Amniotic epithelial cell (primary cell): ENCODE measurements around the gene ST3GAL4.
"Not testable (repeated sequence)": the region's sequence is repeated elsewhere in the genome, so short reads cannot be mapped to it uniquely, and the experiment has no call there.

Source experiments
- DNase-seq: peaks from one replicate; pipeline ENCODE4 v3.0.0-alpha.2; 2010; ENCODE audit warnings: low read depth

Gene ST3GAL4

DNA sequence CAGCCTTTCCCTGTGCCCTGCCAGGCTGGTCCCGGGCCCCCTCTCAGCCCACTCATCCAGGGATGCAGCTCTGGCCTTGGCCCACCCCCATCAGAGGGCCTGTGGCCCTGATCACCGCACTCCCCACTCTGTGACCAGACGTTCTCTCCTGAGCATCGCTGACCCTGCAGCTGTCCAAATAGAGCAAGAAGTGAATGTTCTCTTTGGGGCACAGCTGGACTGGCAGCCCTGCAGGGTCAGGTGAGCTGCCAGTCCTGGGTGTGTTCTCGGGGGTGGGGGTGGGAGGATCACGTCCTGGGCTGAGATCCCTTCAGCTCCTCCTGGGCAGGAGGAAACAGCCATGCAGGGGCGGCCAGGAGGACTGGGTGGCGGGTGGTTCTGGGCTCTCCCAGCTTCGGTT, 9.2 kb downstream of the ST3GAL4 start:
- DNase-seq, result not testable (repeated sequence)

DNA sequence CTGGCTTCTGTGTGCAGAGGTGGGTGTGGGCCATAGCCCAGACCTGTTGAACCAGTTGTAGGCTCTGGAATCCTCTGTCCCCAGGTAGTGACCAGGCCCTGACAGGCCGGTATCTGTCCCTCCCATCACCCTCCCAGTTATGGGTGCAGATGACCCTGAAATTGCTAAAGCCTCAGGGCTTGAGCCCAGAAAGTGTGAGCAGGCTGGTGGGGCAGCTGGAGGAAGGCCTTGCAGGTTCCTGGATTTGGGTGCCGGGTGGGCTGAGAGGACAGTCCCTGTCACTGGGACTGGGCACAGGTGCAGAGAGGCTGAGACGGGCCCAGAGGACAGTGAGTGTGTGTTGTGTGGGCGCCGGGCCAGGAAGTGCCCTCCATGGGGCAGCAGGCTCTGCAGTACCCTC, 10.0 kb downstream of the ST3GAL4 start:
- DNase-seq, result not testable (repeated sequence)

DNA sequence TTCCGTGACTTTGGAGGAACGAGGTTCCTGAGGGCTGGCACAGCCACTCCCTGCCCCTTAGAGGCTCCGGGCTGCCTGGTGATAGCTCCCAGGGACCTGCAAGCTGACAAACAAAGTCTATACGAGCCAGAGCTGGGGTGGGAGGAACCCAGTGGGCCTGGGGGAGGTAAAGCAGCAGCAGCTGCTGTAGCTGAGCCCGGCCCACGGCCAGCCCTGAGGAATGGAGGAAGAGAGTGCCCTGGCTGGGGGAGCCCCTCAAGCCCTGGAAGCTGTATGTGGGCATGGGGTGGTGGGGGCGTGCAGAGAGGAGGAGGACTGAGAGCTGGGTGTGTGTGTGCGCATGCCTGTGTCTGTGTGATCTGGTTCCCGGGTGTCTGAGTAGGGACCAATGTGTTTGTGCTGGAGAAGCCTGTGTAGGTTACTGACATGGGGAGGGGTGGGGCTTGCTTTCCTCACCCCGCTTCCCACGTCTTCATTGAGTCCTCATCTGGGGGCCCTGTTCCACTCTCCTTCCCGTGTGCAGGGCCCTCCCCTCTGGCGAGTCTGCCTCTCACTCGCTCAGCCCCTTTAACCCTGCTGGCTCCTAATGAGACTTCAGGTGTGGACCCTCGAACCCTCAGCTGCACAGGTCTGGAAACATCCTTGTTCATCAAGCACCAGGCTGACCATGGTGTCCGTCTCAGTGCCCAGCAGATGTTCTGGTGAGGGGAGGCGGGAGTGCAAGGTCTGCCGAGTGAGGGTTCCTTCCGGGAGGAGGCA, 10.8 kb downstream of the ST3GAL4 start:
- DNase-seq, result no peak

DNA sequence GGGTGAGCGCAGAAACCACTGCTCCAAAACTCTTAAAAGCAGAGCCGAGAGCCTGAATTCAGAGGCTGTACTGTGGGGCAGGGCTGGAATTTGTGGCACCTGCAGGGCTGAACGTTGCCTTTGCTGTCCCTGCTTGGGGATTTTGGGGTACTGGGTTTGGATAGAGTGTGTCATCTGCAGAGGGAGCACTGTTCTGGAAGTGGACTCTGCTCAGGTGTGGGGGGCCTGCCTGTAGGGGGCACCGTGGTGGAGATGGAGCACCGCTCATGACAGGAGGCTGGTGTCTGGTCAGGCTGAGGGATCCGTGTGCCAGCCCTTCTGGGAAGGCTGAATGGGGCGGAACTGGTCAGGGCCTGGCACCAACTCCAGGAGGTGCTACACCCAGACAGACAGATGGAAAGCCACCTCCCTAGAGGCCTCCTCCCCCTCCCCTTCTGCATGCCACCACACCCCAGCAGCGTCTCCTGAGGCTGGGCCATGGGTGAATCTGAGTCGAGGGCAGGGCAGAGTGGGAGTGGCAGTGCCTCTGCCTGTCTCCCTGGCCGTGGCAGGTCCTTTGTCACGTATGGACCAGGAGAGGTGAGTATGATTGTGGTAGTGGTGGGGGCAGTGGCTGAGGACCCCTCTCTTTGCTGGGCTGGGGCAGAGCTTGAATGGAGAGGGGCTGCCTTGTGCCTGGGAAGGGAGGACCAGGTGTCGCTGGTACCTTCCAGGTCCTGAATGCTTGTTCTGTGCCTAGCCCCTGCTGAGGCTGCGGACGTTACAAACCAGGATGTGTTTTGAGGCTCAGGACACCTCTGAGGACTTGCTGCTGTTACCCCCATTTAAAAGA, 11.6 kb downstream of the ST3GAL4 start:
- DNase-seq, result not testable (repeated sequence)

GRCh38 chr11:126367806-126368205, 12.3 kb downstream of the ST3GAL4 start:
- not testable (repeated sequence) for DNase-seq

DNA sequence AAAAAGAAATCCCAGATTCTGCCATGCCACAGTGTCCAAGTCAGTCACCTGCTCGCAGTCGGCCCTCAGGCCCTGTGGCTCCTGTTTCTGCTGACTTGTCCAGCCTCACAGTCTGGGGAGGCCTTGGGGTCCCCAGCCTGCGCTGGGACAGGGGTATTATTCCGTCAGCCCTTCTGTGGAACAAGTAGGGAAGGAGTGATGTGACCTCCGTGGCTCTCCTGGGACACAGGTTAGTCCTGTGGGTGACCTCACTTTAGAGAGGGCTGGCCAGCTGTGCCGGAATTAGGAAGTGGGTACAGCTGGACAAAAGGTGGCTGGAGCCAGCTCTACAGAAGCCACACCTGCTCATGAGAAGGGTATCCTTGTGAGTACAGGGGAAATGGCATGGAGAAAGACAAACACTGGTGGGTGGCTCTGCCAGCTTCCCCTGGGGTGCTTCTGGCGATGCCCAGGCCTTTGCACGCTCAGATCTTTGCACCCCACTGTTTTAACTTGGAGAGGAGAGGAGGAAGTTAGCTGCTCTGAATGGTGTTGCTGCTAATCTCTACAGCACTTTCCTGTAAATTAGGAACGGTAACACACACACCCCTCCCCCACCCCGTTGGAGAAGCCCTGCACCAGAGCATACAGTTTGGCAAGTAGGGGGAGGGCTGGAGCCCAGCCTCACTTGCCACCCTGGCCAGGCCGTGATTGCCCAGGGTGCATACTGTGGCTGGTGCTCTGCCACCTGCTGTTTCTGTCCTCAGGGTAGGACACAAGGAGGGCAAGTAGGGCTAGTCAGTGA, 13.0 kb downstream of the ST3GAL4 start:
- DNase-seq, result not testable (repeated sequence)

DNA sequence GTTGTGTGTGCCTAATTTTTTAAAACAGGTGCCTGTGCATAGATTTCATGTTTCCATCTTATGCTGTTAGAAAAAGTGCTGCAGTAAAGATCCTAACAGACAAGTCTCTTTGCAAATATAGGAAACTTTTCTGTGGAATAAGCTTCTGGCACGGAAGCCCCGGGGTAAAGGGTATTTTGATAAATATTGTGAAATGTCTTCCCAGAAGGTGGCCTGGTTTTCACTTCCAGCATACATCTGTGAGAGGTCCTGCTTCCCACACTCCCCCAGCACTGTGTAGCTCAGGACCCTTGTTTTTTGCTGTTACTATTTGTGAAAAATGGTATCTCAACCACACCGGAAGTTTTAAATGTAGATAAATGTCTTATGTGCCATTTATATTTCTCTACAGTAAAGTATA, 14.5 kb downstream of the ST3GAL4 start:
- no peak for DNase-seq

- DNase-seq, result no peak
These were observed 16.1 kb downstream of the ST3GAL4 start for GRCh38 chr11:126371595-126371994.

DNA sequence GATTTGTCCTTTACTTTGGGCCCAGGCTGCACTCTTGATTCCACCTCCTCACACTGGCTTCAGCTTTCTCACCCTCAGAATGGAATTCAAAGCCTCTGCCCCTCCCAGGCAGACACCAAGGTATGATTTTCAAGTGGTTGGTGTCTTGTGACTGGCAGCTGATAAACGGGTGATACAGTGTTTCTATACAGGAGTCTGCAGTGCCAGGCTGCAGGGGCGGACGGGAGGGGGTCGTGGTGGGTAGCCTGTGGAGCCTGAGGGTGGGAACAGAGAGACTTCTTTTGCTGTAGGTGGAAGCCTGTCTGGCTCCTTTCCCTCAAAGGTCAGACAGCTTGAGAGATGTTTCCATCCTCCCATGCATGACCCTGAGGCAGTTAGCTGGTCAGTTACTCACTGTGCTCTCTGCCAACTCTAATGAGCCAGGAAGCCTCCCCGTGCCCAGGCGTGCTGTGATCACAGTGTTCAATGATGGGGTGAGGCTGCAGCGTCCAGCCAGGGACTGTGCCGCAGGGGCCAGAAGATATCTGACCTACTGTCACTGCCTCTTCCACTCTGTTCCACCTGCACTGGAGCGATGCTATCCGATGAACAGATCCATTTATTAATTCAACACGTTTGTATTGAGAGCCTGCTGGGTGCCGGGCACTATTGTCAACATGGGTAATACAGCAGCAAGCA, 18.0 kb downstream of the ST3GAL4 start:
- DNase-seq, result not testable (repeated sequence)

DNA sequence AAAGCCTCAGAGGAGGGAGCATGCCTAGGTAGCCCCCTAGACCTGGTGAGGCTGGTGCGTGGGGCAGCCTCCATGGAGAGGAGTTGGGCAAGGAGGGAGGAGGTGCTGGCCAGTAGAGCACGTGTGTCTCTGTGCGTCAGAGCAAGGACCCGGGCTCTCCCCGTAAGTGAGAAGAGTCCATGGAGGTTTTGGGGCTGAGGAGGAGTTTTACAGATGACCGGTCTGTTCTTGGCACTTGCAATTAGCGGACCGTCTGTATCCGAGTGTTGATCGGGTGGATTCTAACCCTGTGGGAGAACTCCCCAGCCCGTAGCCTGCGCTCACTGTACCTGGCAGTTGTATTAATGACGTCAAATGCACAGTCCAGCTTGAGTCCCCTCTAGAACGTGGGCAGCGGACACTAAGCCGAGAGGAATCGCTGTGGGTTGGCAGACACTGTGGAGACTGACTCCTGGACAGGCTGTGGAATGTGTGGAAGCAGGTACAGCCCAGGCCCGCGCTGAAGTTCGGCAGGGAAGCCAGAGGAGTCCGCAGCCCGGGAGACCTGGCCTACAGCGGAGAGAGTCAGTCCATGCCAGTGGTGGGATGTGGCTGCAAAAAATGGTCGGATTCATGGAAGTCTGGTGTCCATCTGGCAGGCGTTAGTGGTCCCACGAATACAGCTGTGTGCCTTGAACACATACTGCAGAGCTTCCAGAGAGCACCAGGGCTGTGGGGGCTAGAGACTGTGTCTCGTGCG, 19.2 kb downstream of the ST3GAL4 start:
- not testable (repeated sequence) for DNase-seq

- DNase-seq, result no peak
These were observed 20.2 kb downstream of the ST3GAL4 start for GRCh38 chr11:126375726-126376125.

DNA sequence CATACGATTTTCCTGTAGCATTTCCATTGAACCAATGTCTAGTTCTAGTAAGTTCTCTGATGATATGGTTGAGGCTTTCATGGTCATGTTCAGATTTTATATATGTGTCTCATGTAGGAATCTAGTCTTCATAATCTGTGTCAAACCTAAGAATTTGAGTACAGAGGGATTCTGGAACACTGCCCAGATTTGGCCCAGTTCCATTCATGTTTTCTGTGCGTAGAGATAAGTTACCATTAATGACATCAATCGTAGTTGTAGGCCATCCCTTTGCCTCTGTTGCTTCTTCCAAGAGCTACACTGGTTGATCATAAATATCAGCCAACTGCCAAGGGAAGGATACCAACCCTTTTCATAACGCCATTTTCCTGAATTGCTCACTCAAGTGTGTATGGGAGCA, 23.3 kb downstream of the ST3GAL4 start:
- peak; percentile 79 for DNase-seq

GRCh38 chr11:126380909-126381308, 25.4 kb downstream of the ST3GAL4 start:
- DNase-seq, result no peak

DNA sequence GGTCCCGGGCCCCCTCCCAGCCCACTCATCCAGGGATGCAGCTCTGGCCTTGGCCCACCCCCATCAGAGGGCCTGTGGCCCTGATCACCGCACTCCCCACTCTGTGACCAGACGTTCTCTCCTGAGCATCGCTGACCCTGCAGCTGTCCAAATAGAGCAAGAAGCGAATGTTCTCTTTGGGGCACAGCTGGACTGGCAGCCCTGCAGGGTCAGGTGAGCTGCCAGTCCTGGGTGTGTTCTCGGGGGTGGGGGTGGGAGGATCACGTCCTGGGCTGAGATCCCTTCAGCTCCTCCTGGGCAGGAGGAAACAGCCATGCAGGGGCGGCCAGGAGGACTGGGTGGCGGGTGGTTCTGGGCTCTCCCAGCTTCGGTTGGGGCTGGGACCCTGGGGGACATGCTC, 26.5 kb downstream of the ST3GAL4 start:
- DNase-seq, result not testable (repeated sequence)

- not testable (repeated sequence) for DNase-seq
These were observed 27.2 kb downstream of the ST3GAL4 start for GRCh38 chr11:126382641-126383040.

GRCh38 chr11:126383339-126384335, 28.2 kb downstream of the ST3GAL4 start:
- DNase-seq, result no peak

- DNase-seq, result no peak
These were observed 29.1 kb downstream of the ST3GAL4 start for GRCh38 chr11:126384449-126385070.

DNA sequence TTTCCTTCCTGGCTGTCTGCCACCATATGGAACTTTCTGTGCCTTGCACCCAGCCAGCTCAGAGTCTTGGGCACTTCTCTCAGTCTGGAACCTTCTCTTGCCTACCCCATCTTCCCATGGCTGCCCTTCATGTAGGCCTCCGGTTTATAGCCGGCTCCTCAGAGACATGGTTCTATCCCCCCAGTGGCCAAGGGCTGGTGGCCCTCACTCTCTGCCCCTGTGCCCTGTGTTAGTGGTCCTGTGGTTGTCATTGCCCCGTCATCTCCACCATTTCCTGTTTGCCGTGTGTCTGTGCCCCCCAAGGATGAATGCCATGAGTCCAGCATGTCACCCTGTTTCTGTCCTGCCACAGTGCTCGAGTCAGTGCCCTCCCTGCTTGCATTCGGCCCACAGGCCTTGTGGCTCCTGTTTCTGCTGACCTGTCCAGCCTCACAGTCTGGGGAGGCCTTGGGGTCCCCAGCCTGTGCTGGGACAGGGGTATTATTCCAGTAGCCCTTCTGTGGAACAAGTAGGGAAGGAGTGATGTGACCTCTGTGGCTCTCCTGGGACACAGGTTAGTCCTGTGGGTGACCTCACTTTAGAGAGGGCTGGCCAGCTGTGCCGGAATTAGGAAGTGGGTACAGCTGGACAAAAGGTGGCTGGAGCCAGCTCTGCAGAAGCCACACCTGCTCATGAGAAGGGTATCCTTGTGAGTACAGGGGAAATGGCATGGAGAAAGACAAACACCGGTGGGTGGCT, 30.7 kb downstream of the ST3GAL4 start:
- no peak for DNase-seq

DNA sequence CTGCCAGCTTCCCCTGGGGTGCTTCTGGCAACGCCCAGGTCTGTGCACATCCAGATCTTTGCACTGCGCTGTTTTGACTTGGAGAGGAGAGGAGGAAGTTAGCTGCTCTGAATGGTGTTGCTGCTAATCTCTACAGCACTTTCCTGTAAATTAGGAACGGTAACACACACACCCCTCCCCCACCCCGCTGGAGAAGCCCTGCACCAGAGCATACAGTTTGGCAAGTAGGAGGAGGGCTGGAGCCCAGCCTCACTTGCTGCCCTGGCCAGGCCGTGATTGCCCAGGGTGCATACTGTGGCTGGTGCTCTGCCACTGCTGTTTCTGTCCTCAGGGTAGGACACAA, 31.2 kb downstream of the ST3GAL4 start:
- not testable (repeated sequence) for DNase-seq
